ENCODE data around the gene PTPRG.

DNA sequence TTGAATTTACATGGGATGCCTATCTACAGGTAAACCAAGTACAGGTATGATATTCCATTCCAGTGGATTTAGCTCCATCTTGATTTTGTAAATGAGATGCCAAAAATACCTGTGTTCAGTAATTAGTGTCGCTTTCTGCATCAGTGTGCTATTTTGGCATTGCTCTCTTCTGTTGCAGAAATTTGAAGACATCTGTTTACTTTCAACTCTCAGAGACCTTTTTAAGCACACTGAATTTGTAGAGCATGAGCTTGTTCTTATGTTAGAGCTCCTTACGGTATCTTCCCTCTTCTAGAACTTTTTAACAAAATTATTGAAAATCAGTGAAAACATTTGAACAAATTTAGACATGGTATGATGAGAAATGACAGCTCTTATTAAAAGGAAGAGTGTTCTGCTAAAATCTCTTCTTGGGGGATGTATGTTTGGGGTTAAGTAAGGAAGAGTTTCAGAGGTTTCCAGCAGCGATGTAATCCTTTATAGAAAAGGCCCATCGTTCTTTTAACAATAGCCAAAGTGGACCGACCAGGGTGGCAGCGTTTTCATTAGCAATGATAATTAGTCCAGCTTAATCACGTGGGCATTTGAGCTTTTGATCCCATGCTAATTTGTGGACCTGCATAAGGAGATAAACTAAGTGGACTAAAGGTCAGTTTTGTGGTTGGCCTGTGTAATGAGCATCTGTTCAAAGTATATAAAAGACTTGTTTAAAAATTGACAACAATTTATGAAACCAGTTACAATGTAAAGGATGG, 385.4 kb downstream of the PTPRG start:
- TF ChIP-seq, protein P1, sequence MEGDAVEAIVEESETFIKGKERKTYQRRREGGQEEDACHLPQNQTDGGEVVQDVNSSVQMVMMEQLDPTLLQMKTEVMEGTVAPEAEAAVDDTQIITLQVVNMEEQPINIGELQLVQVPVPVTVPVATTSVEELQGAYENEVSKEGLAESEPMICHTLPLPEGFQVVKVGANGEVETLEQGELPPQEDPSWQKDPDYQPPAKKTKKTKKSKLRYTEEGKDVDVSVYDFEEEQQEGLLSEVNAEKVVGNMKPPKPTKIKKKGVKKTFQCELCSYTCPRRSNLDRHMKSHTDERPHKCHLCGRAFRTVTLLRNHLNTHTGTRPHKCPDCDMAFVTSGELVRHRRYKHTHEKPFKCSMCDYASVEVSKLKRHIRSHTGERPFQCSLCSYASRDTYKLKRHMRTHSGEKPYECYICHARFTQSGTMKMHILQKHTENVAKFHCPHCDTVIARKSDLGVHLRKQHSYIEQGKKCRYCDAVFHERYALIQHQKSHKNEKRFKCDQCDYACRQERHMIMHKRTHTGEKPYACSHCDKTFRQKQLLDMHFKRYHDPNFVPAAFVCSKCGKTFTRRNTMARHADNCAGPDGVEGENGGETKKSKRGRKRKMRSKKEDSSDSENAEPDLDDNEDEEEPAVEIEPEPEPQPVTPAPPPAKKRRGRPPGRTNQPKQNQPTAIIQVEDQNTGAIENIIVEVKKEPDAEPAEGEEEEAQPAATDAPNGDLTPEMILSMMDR (conservative IDR thresholded peaks at IDR 0.05 in 1 of 2, IDR thresholded peaks at IDR 0.05 in 1 of 2; ENCODE audit: low read depth in 1 of 2, low read length in 2 of 2) = no peak
- no peak for TF ChIP-seq EZH2 (IDR thresholded peaks at IDR 0.05; ENCODE audit: low read length, missing control alignments)
